Activated B cell treated with CpG ODN at 0.5 μM for 24 hours (primary cell): ENCODE data around the gene SERINC5. TPM values are rescaled to one million over a fixed set of nuclear protein-coding genes. Genes with fewer than 3 reads are reported as not detected.

Source experiments
- ATAC-seq: fragments of 200-7000 bp; cut with Tn5 transposase; one replicate; pipeline ENCODE4 v1.10.0; 2021; ENCODE audit warnings: low read depth, mild to moderate bottlenecking, moderate library complexity
- CTCF ChIA-PET: fragments of 350-600 bp; sonication (Branson Sonifier 250); formaldehyde crosslinking; loops from one replicate; lab custom pipeline; 2021; ENCODE audit warnings: antibody characterized with exemption; lab: Charles Lee
- POLR2A ChIA-PET: fragments of 350-600 bp; sonication (Branson Sonifier 250); formaldehyde crosslinking; loops from one replicate; lab custom pipeline; 2021; ENCODE audit warnings: antibody characterized with exemption; lab: Charles Lee
- DNase-seq: peaks from one replicate; pipeline ENCODE4 v3.0.0; 2022
- H3K27ac Mint-ChIP-seq: one replicate; pipeline ENCODE4 v1.8.0; 2020; ENCODE audit warnings: mixed read lengths
- H3K27me3 Mint-ChIP-seq: one replicate; pipeline ENCODE4 v1.8.0; 2021; ENCODE audit warnings: mixed read lengths
- H3K36me3 Mint-ChIP-seq: one replicate; pipeline ENCODE4 v1.8.0; 2021; ENCODE audit warnings: low read depth, mixed read lengths
- H3K4me1 Mint-ChIP-seq: one replicate; pipeline ENCODE4 v1.8.0; 2021; ENCODE audit warnings: mixed read lengths
- H3K4me3 Mint-ChIP-seq: one replicate; pipeline ENCODE4 v1.8.0; 2020; ENCODE audit warnings: mild to moderate bottlenecking, mixed read lengths
- H3K9me3 Mint-ChIP-seq: one replicate; pipeline ENCODE4 v1.8.0; 2020; ENCODE audit warnings: mixed read lengths
- intact Hi-C: fragments of 100-400 bp; cut with micrococcal nuclease; formaldehyde crosslinking; loops from one replicate; pipeline ENCODE4 v1.15.1; 2024
- total RNA-seq: library from RNA; stranded (reverse); gene quantifications from 2 replicates; pipeline ENCODE4 v1.2.3, GENCODE V29; 2022
- TF ChIP-seq, protein P1 (sequence below): fragments of 200-600 bp; IDR thresholded peaks from one replicate; pipeline ENCODE4 v1.8.0; 2022; ENCODE audit warnings: antibody characterized with exemption, mild to moderate bottlenecking

The SERINC5 gene
- total RNA-seq, 1 donor from 2014 or later, result 5.3 TPM

DNA sequence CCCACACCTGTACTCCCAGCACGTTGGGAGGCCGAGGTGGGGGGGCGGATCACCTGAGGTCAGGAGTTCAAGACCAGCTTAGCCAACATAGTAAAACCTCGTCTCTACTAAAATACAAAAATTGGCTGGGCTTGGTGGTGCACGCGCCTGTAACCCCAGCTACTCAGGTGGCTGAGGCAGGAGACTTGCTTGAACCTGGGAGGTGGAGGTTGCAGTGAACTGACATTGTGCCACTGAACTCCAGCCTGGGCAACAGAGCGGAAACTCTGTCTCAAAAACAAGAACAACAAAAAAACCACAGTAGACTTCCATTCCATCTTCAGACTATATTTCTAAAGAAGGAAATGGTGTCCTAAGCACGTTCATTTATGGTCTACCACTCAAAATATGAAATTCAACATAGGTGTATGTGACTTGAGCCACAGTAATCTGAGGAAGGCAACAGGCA, 14.2 kb upstream of the SERINC5 start:
- Mint-ChIP-seq H3K27ac (no peak overlapping the region), H3K4me3 (no peak overlapping the region), H3K4me1 (peaks cover 10% of the 10 kb centered on the region), H3K27me3 (no peaks in the 10 kb centered on the region), H3K36me3 (no peaks in the 10 kb centered on the region), H3K9me3 (no peaks in the 10 kb centered on the region)
- ATAC-seq (no peak), DNase-seq (no peak)
- intact Hi-C loops, result no loop called here
- POLR2A ChIA-PET, result interaction anchor here (1.0 kb wide), 1 partner anchor 13 kb away, joined by 3 read pairs; no protein-coding TSS in a partner anchor
- TF ChIP-seq, protein P1, sequence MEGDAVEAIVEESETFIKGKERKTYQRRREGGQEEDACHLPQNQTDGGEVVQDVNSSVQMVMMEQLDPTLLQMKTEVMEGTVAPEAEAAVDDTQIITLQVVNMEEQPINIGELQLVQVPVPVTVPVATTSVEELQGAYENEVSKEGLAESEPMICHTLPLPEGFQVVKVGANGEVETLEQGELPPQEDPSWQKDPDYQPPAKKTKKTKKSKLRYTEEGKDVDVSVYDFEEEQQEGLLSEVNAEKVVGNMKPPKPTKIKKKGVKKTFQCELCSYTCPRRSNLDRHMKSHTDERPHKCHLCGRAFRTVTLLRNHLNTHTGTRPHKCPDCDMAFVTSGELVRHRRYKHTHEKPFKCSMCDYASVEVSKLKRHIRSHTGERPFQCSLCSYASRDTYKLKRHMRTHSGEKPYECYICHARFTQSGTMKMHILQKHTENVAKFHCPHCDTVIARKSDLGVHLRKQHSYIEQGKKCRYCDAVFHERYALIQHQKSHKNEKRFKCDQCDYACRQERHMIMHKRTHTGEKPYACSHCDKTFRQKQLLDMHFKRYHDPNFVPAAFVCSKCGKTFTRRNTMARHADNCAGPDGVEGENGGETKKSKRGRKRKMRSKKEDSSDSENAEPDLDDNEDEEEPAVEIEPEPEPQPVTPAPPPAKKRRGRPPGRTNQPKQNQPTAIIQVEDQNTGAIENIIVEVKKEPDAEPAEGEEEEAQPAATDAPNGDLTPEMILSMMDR, result no peak
- CTCF ChIA-PET, result no interaction called here

DNA sequence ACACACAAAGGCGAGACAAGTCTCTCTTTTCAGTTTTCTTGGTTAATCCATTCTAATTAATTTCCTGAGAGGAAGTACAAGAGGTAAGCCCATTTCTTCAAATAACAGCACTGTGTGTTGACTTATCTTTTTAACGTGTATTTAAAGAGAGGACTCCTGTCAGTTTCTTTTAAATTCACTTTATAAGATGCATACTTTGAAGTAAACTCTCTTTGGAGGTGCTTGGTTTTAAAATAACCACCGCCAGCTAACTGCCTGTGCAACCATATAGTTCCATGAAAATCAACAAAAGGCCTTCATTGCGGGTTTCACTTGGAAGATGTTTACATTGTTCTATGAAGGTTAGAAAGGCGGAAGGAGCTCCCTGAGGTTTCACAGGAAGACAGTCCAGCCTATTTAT, 13.1 kb upstream of the SERINC5 start:
- Mint-ChIP-seq H3K4me1 (peaks cover 10% of the 10 kb centered on the region), H3K36me3 (no peaks in the 10 kb centered on the region), H3K9me3 (no peaks in the 10 kb centered on the region), H3K27me3 (no peaks in the 10 kb centered on the region), H3K27ac (no peak overlapping the region), H3K4me3 (no peak overlapping the region)
- TF ChIP-seq, protein P1, result no peak
- intact Hi-C loops, result no loop called here
- ChIA-PET CTCF (interaction anchor here (1.0 kb wide), 1 partner anchor 177 kb away, joined by 4 read pairs; no protein-coding TSS in a partner anchor), POLR2A (no interaction called here)
- no peak for DNase-seq
- ATAC-seq, result no peak

- CTCF ChIA-PET, result interaction anchor here (0.9 to 1.8 kb wide), 2 partner anchors 10 to 183 kb away, joined by 3 to 5 read pairs; partner anchors contain the start of gene SERINC5
These were observed 10.7 kb upstream of the SERINC5 start for GRCh38 chr5:80266566-80266965.

DNA sequence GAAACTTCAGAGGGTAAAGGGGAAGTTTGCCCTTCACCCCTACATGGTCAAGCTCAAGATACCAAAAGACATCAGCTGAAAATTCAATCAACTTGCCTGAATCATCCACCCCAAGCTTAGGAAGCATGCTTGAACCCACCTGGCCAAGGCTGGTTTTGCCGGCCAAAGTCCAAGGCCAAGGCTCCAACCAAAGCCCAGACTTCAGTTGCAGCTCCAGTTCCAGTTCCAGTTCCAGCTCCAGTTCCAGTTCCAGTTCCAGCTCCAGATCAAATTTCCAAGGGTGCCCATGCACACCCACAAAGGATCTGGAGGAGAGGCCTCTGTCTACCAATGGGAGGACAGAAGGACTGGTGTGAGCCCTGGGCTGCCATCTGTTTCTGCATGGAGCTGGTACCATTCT, 4.6 kb upstream of the SERINC5 start:
- TF ChIP-seq, protein P1, result no peak
- H3K4me3 Mint-ChIP-seq, result no peak overlapping the region
- peaks cover 5% of the 10 kb centered on the region for H3K9me3 Mint-ChIP-seq
- H3K4me1 Mint-ChIP-seq, result peaks cover 15% of the 10 kb centered on the region
- H3K27me3 Mint-ChIP-seq, result no peaks in the 10 kb centered on the region
- ATAC-seq (no peak), DNase-seq (no peak)
- H3K27ac Mint-ChIP-seq, result no peak overlapping the region
- H3K36me3 Mint-ChIP-seq, result peaks cover 5% of the 10 kb centered on the region
- ChIA-PET POLR2A (no interaction called here), CTCF (no interaction called here)
- intact Hi-C loops, result no loop called here

More at GRCh38 chr5:80266566-80266965, 10.7 kb upstream of the SERINC5 start:
- POLR2A ChIA-PET, result interaction anchor here (1.6 kb wide), 1 partner anchor 11 kb away, joined by 12 read pairs; the partner anchor contains the start of gene SERINC5
- no peak for ATAC-seq
- intact Hi-C loops, result no loop called here
- Mint-ChIP-seq H3K4me3 (no peak overlapping the region), H3K27ac (no peak overlapping the region), H3K9me3 (no peaks in the 10 kb centered on the region), H3K4me1 (peaks cover 10% of the 10 kb centered on the region), H3K27me3 (no peaks in the 10 kb centered on the region), H3K36me3 (no peaks in the 10 kb centered on the region)
- no peak for DNase-seq
- TF ChIP-seq, protein P1, result no peak

DNA sequence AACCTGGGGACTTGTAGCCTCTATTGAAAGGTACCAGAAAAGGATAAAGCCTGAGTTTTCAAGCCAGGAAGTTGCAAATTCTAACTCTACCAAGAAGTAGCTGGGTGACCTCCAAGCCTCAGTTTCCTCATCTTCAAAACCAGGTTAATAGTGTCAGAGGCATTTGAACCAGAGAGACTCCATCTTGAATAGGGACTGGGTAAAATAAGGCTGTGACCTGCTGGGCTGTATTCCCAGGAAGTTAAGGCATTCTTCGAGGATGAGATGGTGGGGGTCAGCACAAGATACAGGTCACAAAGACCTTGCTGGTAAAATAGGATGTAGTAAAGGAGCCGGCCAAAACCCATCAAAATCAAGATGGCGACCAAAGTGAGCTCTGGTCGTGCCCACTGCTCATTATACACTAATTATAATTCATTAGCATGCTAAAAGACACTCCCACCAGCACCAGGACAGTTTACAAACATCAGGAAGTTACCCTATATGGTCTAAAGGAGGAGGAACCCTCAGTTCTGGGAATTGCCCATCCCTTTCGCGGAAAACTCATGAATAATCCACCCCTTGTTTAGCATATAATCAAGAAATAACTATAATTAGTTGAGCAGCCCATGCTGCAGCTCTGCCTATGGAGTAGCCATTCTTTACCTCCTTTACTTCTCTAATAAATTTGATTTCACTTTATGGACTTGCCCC, 3.8 kb upstream of the SERINC5 start:
- peaks cover 5% of the 10 kb centered on the region for H3K36me3 Mint-ChIP-seq
- H3K4me1 Mint-ChIP-seq, result peaks cover 20% of the 10 kb centered on the region
- intact Hi-C loops, result loop anchor here (5.0 to 10.0 kb wide), 8 partner anchors 75 to 1275 kb away; partner anchors contain the start of genes ARSB, FAM151B, HOMER1 and JMY
- ATAC-seq (no peak), DNase-seq (no peak)
- POLR2A ChIA-PET, result no interaction called here
- no peak overlapping the region for H3K4me3 Mint-ChIP-seq
- H3K27ac Mint-ChIP-seq, result no peak overlapping the region
- CTCF ChIA-PET, result no interaction called here
- TF ChIP-seq, protein P1, result no peak
- peaks cover 5% of the 10 kb centered on the region for H3K9me3 Mint-ChIP-seq
- H3K27me3 Mint-ChIP-seq, result no peaks in the 10 kb centered on the region
